Smooth muscle cell of the brain vasculature (primary cell): ENCODE results near the gene PROX2.

ENCODE experiments used
- DNase-seq: peaks from one replicate; pipeline ENCODE4 v3.0.0-alpha.2; 2012; ENCODE audit warnings: low read depth, low spot score

Gene PROX2

GRCh38 chr14:74875941-74876913 is at the start of gene PROX2:
TSS of gene PROX2 (minus strand) at chr14:74876145. CDS start at chr14:74863834, 12,311 bp downstream.
- DNase-seq, result no peak

GRCh38 chr14:74924061-74924460 is 48.1 kb upstream of the PROX2 start:
- DNase-seq, result no peak

GRCh38 chr14:74922752-74923401 is 46.9 kb upstream of the PROX2 start, which contains the start of gene RPS6KL1:
TSS of gene RPS6KL1 (minus strand) at chr14:74923260. CDS start at chr14:74921541, 1,719 bp downstream.
- DNase-seq, result no peak

- DNase-seq, result no peak
Measured at GRCh38 chr14:74921987-74922751, 46.2 kb upstream of the PROX2 start.

GRCh38 chr14:74921053-74921620 is 45.2 kb upstream of the PROX2 start:
- no peak for DNase-seq

GRCh38 chr14:74920281-74920680 is 44.3 kb upstream of the PROX2 start:
- no peak for DNase-seq

GRCh38 chr14:74919421-74920165 is 43.6 kb upstream of the PROX2 start:
- no peak for DNase-seq

- no peak for DNase-seq
Measured at GRCh38 chr14:74918380-74918779, 42.4 kb upstream of the PROX2 start.

GRCh38 chr14:74917646-74918081 is 41.7 kb upstream of the PROX2 start:
- DNase-seq, result no peak

- DNase-seq, result no peak
Measured at GRCh38 chr14:74917178-74917543, 41.2 kb upstream of the PROX2 start.

- no peak for DNase-seq
Measured at GRCh38 chr14:74915826-74916225, 39.9 kb upstream of the PROX2 start.

GRCh38 chr14:74915426-74915825 is 39.5 kb upstream of the PROX2 start:
- no peak for DNase-seq

GRCh38 chr14:74913986-74914573 is 38.1 kb upstream of the PROX2 start:
- peak; percentile 53 for DNase-seq

GRCh38 chr14:74913393-74913910 is 37.5 kb upstream of the PROX2 start:
- no peak for DNase-seq

- no peak for DNase-seq
Measured at GRCh38 chr14:74912801-74913200, 36.9 kb upstream of the PROX2 start.

GRCh38 chr14:74912111-74912510 is 36.2 kb upstream of the PROX2 start:
- DNase-seq, result no peak

GRCh38 chr14:74911704-74912103 is 35.8 kb upstream of the PROX2 start:
- no peak for DNase-seq

- DNase-seq, result no peak
Measured at GRCh38 chr14:74911221-74911620, 35.3 kb upstream of the PROX2 start.

GRCh38 chr14:74910556-74910955 is 34.6 kb upstream of the PROX2 start:
- no peak for DNase-seq

GRCh38 chr14:74909911-74910310 is 34.0 kb upstream of the PROX2 start:
- DNase-seq, result no peak
